ENCODE measurements around the gene COL11A2.

DNA sequence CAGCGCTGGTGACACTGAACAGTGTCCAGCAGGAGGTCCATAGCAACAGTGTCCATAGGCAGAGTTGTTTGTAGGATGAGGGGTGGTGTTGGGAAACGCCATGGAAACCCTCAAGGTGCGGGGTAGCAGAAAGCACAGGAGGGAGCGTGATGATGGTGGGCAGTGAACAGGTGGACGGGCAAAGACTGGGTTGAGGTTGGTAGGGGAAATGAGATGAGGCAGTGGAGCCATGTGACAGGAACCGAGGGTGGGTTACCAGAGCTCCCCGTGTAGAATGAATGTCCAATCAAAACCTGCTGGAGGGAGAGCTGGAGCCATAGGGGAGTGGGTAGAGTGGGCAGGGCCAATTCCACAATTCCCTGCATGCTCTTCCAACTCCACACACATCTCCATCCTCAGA is 78.5 kb downstream of the COL11A2 start:
- TF ChIP-seq, protein P1, sequence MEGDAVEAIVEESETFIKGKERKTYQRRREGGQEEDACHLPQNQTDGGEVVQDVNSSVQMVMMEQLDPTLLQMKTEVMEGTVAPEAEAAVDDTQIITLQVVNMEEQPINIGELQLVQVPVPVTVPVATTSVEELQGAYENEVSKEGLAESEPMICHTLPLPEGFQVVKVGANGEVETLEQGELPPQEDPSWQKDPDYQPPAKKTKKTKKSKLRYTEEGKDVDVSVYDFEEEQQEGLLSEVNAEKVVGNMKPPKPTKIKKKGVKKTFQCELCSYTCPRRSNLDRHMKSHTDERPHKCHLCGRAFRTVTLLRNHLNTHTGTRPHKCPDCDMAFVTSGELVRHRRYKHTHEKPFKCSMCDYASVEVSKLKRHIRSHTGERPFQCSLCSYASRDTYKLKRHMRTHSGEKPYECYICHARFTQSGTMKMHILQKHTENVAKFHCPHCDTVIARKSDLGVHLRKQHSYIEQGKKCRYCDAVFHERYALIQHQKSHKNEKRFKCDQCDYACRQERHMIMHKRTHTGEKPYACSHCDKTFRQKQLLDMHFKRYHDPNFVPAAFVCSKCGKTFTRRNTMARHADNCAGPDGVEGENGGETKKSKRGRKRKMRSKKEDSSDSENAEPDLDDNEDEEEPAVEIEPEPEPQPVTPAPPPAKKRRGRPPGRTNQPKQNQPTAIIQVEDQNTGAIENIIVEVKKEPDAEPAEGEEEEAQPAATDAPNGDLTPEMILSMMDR (IDR thresholded peaks at IDR 0.05) = no peak
- TF ChIP-seq POLR2AphosphoS5 (IDR thresholded peaks at IDR 0.05) = no peak
